ENCODE results near the gene CCDC24. TPM values are rescaled to one million over a fixed set of nuclear protein-coding genes. Genes with fewer than 3 reads are reported as not detected.

Gene CCDC24
- total and polyA plus RNA-seq, 2 donors (not counting 1 experiment from before 2014, with no cell fraction given): 0.94 to 3.5 TPM

- H3K27ac ChIP-seq (ENCODE audit: insufficient read depth, low read length): no peak overlapping the region
- H2AFZ ChIP-seq (ENCODE audit: low read length): no peak overlapping the region
- H3K27me3 ChIP-seq (ENCODE audit: control insufficient read depth, insufficient read depth, low read length): no peaks in the 10 kb centered on the region
- H3K36me3 ChIP-seq (ENCODE audit: control insufficient read depth, insufficient read depth, low read length): no peaks in the 10 kb centered on the region
- H3K79me2 ChIP-seq (ENCODE audit: control insufficient read depth, insufficient read depth, low read length): no peaks in the 10 kb centered on the region
- no peaks in the 10 kb centered on the region for H3K9me3 ChIP-seq (ENCODE audit: control insufficient read depth, insufficient read depth, low read depth, low read length)
- no peak overlapping the region for H3K9ac ChIP-seq (ENCODE audit: insufficient read depth, low read length)
- TF ChIP-seq CTCF (conservative IDR thresholded peaks at IDR 0.05 in 1 of 2, IDR thresholded peaks at IDR 0.05 in 1 of 2; ENCODE audit: low read depth in 1 of 2, low read length in 2 of 2): no peak
- TF ChIP-seq EZH2 (IDR thresholded peaks at IDR 0.05; ENCODE audit: low read length, missing control alignments): no peak
- no peaks in the 10 kb centered on the region for H4K20me1 ChIP-seq (ENCODE audit: control insufficient read depth, extremely low read depth, insufficient read depth, low read length)
- H3K4me2 ChIP-seq (ENCODE audit: extremely low read depth, insufficient read depth, low read length): no peak overlapping the region
- H3K4me1 ChIP-seq (ENCODE audit: control insufficient read depth, extremely low read depth, insufficient read depth, low read length): peaks cover 23% of the 10 kb centered on the region
- no peak overlapping the region for H3K4me3 ChIP-seq (replicated peaks in 1 of 4; ENCODE audit: control extremely low read depth in 1 of 4, insufficient read depth in 1 of 4, low read depth in 3 of 4, low read length in 4 of 4)
- peak in 1 of 2 donors; percentile 33 for DNase-seq (ENCODE audit: low read depth in 2 of 2)
These were observed 52.8 kb downstream of the CCDC24 start for GRCh38 chr1:44044071-44044801.

GRCh38 chr1:44045064-44045463 is 53.7 kb downstream of the CCDC24 start:
- H3K27ac ChIP-seq (ENCODE audit: insufficient read depth, low read length): no peak overlapping the region
- H3K36me3 ChIP-seq (ENCODE audit: control insufficient read depth, insufficient read depth, low read length): no peaks in the 10 kb centered on the region
- H3K9ac ChIP-seq (ENCODE audit: insufficient read depth, low read length): no peak overlapping the region
- no peaks in the 10 kb centered on the region for H4K20me1 ChIP-seq (ENCODE audit: control insufficient read depth, extremely low read depth, insufficient read depth, low read length)
- H3K4me2 ChIP-seq (ENCODE audit: extremely low read depth, insufficient read depth, low read length): no peak overlapping the region
- H3K79me2 ChIP-seq (ENCODE audit: control insufficient read depth, insufficient read depth, low read length): no peaks in the 10 kb centered on the region
- TF ChIP-seq EZH2 (IDR thresholded peaks at IDR 0.05; ENCODE audit: low read length, missing control alignments) (no peak), CTCF (conservative IDR thresholded peaks at IDR 0.05 in 1 of 2, IDR thresholded peaks at IDR 0.05 in 1 of 2; ENCODE audit: low read depth in 1 of 2, low read length in 2 of 2) (no peak)
- no peak overlapping the region for H3K4me3 ChIP-seq (replicated peaks in 1 of 4; ENCODE audit: control extremely low read depth in 1 of 4, insufficient read depth in 1 of 4, low read depth in 3 of 4, low read length in 4 of 4)
- DNase-seq (ENCODE audit: low read depth in 2 of 2): no peak
- no peak overlapping the region for H2AFZ ChIP-seq (ENCODE audit: low read length)
- H3K9me3 ChIP-seq (ENCODE audit: control insufficient read depth, insufficient read depth, low read depth, low read length): no peaks in the 10 kb centered on the region
- H3K4me1 ChIP-seq (ENCODE audit: control insufficient read depth, extremely low read depth, insufficient read depth, low read length): peaks cover 30% of the 10 kb centered on the region
- no peaks in the 10 kb centered on the region for H3K27me3 ChIP-seq (ENCODE audit: control insufficient read depth, insufficient read depth, low read length)

Other genes starting within 250 kb of the CCDC24 start
- gene ARTN, start 57.8 kb upstream of the CCDC24 start, total RNA-seq: 0.50 TPM in 1 of 2 replicates, not detected in the other
- 0.06 TPM in 1 of 2 replicates, not detected in the other for gene ARTN, start 57.8 kb upstream of the CCDC24 start, polyA plus RNA-seq
- 13.1 and 18.5 TPM in 2 replicates for gene IPO13, start 44.6 kb upstream of the CCDC24 start, total RNA-seq
- gene IPO13, start 44.6 kb upstream of the CCDC24 start, polyA plus RNA-seq: 12.8 and 19.1 TPM in 2 replicates
- 9.1 and 12.8 TPM in 2 replicates for gene DPH2, start 21.6 kb upstream of the CCDC24 start, total RNA-seq
- gene DPH2, start 21.6 kb upstream of the CCDC24 start, polyA plus RNA-seq: 11.2 and 17.5 TPM in 2 replicates
- 102 and 121 TPM in 2 replicates for gene ATP6V0B, start 16.6 kb upstream of the CCDC24 start, total RNA-seq
- gene ATP6V0B, start 16.6 kb upstream of the CCDC24 start, polyA plus RNA-seq: 83.5 and 89.0 TPM in 2 replicates
- gene B4GALT2, start 12.4 kb upstream of the CCDC24 start, total RNA-seq: 46.0 and 55.0 TPM in 2 replicates
- gene B4GALT2, start 12.4 kb upstream of the CCDC24 start, polyA plus RNA-seq: 40.6 and 40.7 TPM in 2 replicates
- 13.6 and 19.5 TPM in 2 replicates for gene SLC6A9, start 39.9 kb downstream of the CCDC24 start, total RNA-seq
- gene SLC6A9, start 39.9 kb downstream of the CCDC24 start, polyA plus RNA-seq: 3.3 and 3.4 TPM in 2 replicates
- under 0.01 and 0.50 TPM in 2 replicates for gene KLF17, start 127.2 kb downstream of the CCDC24 start, total RNA-seq
- gene KLF17, start 127.2 kb downstream of the CCDC24 start, polyA plus RNA-seq: 0.05 and 0.20 TPM in 2 replicates
- not detected in 2 replicates for gene KLF18, start 150.0 kb downstream of the CCDC24 start, total RNA-seq
- gene KLF18, start 150.0 kb downstream of the CCDC24 start, polyA plus RNA-seq: not detected in 2 replicates
- 17.2 and 23.6 TPM in 2 replicates for gene DMAP1, start 221.9 kb downstream of the CCDC24 start, total RNA-seq
- 21.1 and 26.8 TPM in 2 replicates for gene DMAP1, start 221.9 kb downstream of the CCDC24 start, polyA plus RNA-seq